ENCODE results near the gene GRPEL2. TPM values are rescaled to one million over a fixed set of nuclear protein-coding genes. Genes with fewer than 3 reads are reported as not detected.

GRPEL2 gene
- total RNA-seq, 1 donor from 2014 or later = 43.7 TPM

GRCh38 chr5:149322518-149322917 lies 22.8 kb upstream of the GRPEL2 start:
- Histone ChIP-seq H3K4me3 (ENCODE audit: low read depth, low read length) (no peak overlapping the region), H3K36me3 (ENCODE audit: control insufficient read depth, insufficient read depth, low read length) (no peaks in the 10 kb centered on the region), H3K27me3 (ENCODE audit: control insufficient read depth, insufficient read depth, low read length) (no peaks in the 10 kb centered on the region)
- DNase-seq (ENCODE audit: low read depth) = no peak
- no peak for FAIRE-seq
- no peak for TF ChIP-seq CTCF (IDR thresholded peaks at IDR 0.05; ENCODE audit: insufficient read depth, low read length, severe bottlenecking)

GRCh38 chr5:149323210-149323609 lies 22.1 kb upstream of the GRPEL2 start:
- no peaks in the 10 kb centered on the region for H3K27me3 ChIP-seq (ENCODE audit: control insufficient read depth, insufficient read depth, low read length)
- H3K36me3 ChIP-seq (ENCODE audit: control insufficient read depth, insufficient read depth, low read length) = no peaks in the 10 kb centered on the region
- H3K4me3 ChIP-seq (ENCODE audit: low read depth, low read length) = no peak overlapping the region
- FAIRE-seq (no peak), DNase-seq (ENCODE audit: low read depth) (peak; percentile 32)
- no peak for TF ChIP-seq CTCF (IDR thresholded peaks at IDR 0.05; ENCODE audit: insufficient read depth, low read length, severe bottlenecking)

- Histone ChIP-seq H3K36me3 (ENCODE audit: control insufficient read depth, insufficient read depth, low read length) (no peaks in the 10 kb centered on the region), H3K27me3 (ENCODE audit: control insufficient read depth, insufficient read depth, low read length) (no peaks in the 10 kb centered on the region), H3K4me3 (ENCODE audit: low read depth, low read length) (no peak overlapping the region)
- no peak for TF ChIP-seq CTCF (IDR thresholded peaks at IDR 0.05; ENCODE audit: insufficient read depth, low read length, severe bottlenecking)
- DNase-seq (ENCODE audit: low read depth) (no peak), FAIRE-seq (no peak)
These were observed 21.6 kb upstream of the GRPEL2 start for GRCh38 chr5:149323621-149324205.

GRCh38 chr5:149324641-149325040 lies 20.7 kb upstream of the GRPEL2 start:
- H3K27me3 ChIP-seq (ENCODE audit: control insufficient read depth, insufficient read depth, low read length) = no peaks in the 10 kb centered on the region
- DNase-seq (ENCODE audit: low read depth) = peak; percentile 26
- no peak for FAIRE-seq

GRCh38 chr5:149325166-149325735 lies 20.0 kb upstream of the GRPEL2 start:
- no peak overlapping the region for H3K4me3 ChIP-seq (ENCODE audit: low read depth, low read length)
- peak; percentile 91 for DNase-seq (ENCODE audit: low read depth)
- FAIRE-seq = no peak
- no peaks in the 10 kb centered on the region for H3K36me3 ChIP-seq (ENCODE audit: control insufficient read depth, insufficient read depth, low read length)
- no peak for TF ChIP-seq CTCF (IDR thresholded peaks at IDR 0.05; ENCODE audit: insufficient read depth, low read length, severe bottlenecking)
- no peaks in the 10 kb centered on the region for H3K27me3 ChIP-seq (ENCODE audit: control insufficient read depth, insufficient read depth, low read length)

More at GRCh38 chr5:149324641-149325040, 20.7 kb upstream of the GRPEL2 start:
- Histone ChIP-seq H3K4me3 (ENCODE audit: low read depth, low read length) (no peak overlapping the region), H3K36me3 (ENCODE audit: control insufficient read depth, insufficient read depth, low read length) (no peaks in the 10 kb centered on the region)
- TF ChIP-seq CTCF (IDR thresholded peaks at IDR 0.05; ENCODE audit: insufficient read depth, low read length, severe bottlenecking) = no peak

- Histone ChIP-seq H3K4me3 (ENCODE audit: low read depth, low read length) (no peak overlapping the region), H3K27me3 (ENCODE audit: control insufficient read depth, insufficient read depth, low read length) (no peaks in the 10 kb centered on the region), H3K36me3 (ENCODE audit: control insufficient read depth, insufficient read depth, low read length) (no peaks in the 10 kb centered on the region)
- no peak for DNase-seq (ENCODE audit: low read depth)
- TF ChIP-seq CTCF (IDR thresholded peaks at IDR 0.05; ENCODE audit: insufficient read depth, low read length, severe bottlenecking) = no peak
- no peak for FAIRE-seq
These were observed 19.4 kb upstream of the GRPEL2 start for GRCh38 chr5:149325894-149326293.

All from bronchial epithelial cell (primary cell).